HCT116 (cell line): ENCODE data around the gene IGSF9. TPM values are rescaled to one million over a fixed set of nuclear protein-coding genes. Genes with fewer than 3 reads are reported as not detected.

ENCODE experiments used
- ATAC-seq: fragments of 200-7000 bp; cut with Tn5 transposase; 2 replicates; pipeline ENCODE4 v1.9.1; 2020; ENCODE audit warnings: mild to moderate bottlenecking, moderate library complexity
- BruUV-seq: library from RNA; stranded (reverse); fragments of 400-500 nt; replicated peaks from 2 replicates; lab custom pipeline; 2021; lab: Mats Ljungman, UMichigan
- CTCF ChIA-PET: fragments of 300-600 bp; sonication (Branson Sonifier 250); formaldehyde crosslinking; loops from one replicate; lab custom pipeline; 2021; ENCODE audit warnings: antibody characterized with exemption; lab: Charles Lee
- POLR2A ChIA-PET: fragments of 300-600, 350-600 bp; sonication (Branson Sonifier 250); formaldehyde crosslinking; loops from one replicate; lab custom pipeline; 2021; ENCODE audit warnings: antibody characterized with exemption; lab: Charles Lee
- RAD21 ChIA-PET, 2 experiments: fragments of 300-600 bp; sonication (Branson Sonifier 250); formaldehyde crosslinking; loops; one replicate each; lab custom pipeline; 2023; ENCODE audit warnings: low total read pairs in 2 of 2; ENCODE audit not compliant: uncharacterized antibody in 2 of 2, unreplicated experiment in 2 of 2, low non-redundant PET in 1 of 2; lab: Charles Lee
- DNase-seq: peaks from one replicate; pipeline ENCODE4 v3.0.0-alpha.2; 2010; ENCODE audit warnings: low read depth, low spot score
- H2AFZ ChIP-seq: fragments of 200-600 bp; shearing (Covaris generic), sonication (generic); 2 replicates; pipeline ENCODE4 v1.6.1; 2017; ENCODE audit warnings: low read depth, mixed run types, mixed read lengths, antibody characterized with exemption, low read length; ENCODE audit not compliant: poor library complexity, severe bottlenecking
- H3K27ac ChIP-seq: 2 replicates; pipeline ENCODE4 v1.5.1; 2012; ENCODE audit warnings: low read depth, low read length
- H3K27me3 ChIP-seq: fragments of 200-600 bp; sonication (generic); 2 replicates; pipeline ENCODE4 v1.6.1; 2016; ENCODE audit warnings: mixed run types, low read length, mixed read lengths; ENCODE audit not compliant: insufficient read depth
- H3K36me3 ChIP-seq, 2 experiments: fragments of 200-500 bp in 1 of 2; fragments of 200-600 bp in 1 of 2; sonication (Bioruptor generic) in 1 of 2; sonication (generic) in 1 of 2; 2 replicates each; pipeline versions ENCODE4 v1.5.1 to v1.6.1; 2014 to 2016; ENCODE audit warnings: low read length in 2 of 2, inconsistent platforms in 1 of 2, mixed read lengths in 1 of 2, mixed run types in 1 of 2; ENCODE audit not compliant: insufficient read depth in 2 of 2, control insufficient read depth in 1 of 2
- H3K4me1 ChIP-seq, 2 experiments: fragments of 200-600 bp in 1 of 2; sonication (generic) in 1 of 2; 2 replicates each; pipeline versions ENCODE4 v1.5.1 to v1.6.1; 2012 to 2017; ENCODE audit warnings: low read length in 2 of 2, inconsistent platforms in 1 of 2, mild to moderate bottlenecking in 1 of 2, mixed read lengths in 1 of 2, mixed run types in 1 of 2, moderate library complexity in 1 of 2; ENCODE audit not compliant: insufficient read depth in 2 of 2, control insufficient read depth in 1 of 2
- H3K4me2 ChIP-seq: fragments of 200-600 bp; sonication (generic); 2 replicates; pipeline ENCODE4 v1.6.1; 2017; ENCODE audit warnings: mixed run types, low read length, mixed read lengths
- H3K4me3 ChIP-seq, 2 experiments: fragments of 200-600 bp in 1 of 2; sonication (generic) in 1 of 2; replicated peaks in 1 of 2; 2 replicates each; pipeline ENCODE4 v1.5.1; 2011 to 2016; ENCODE audit warnings: low read length in 2 of 2, control low read depth in 1 of 2, low read depth in 1 of 2, mild to moderate bottlenecking in 1 of 2, mixed read lengths in 1 of 2, mixed run types in 1 of 2
- H3K79me2 ChIP-seq: fragments of 200-600 bp; sonication (generic); 2 replicates; pipeline ENCODE4 v1.6.1; 2017; ENCODE audit warnings: mild to moderate bottlenecking, mixed run types, low read length, moderate library complexity, mixed read lengths; ENCODE audit not compliant: insufficient read depth
- H3K9ac ChIP-seq: fragments of 200-600 bp; sonication (generic); 2 replicates; pipeline ENCODE4 v1.6.1; 2016; ENCODE audit warnings: low read length, mixed read lengths
- H3K9me2 ChIP-seq: fragments of 200-600 bp; sonication (generic), shearing (Covaris generic); 2 replicates; pipeline ENCODE4 v1.6.1; 2017; ENCODE audit warnings: mixed run types, mild to moderate bottlenecking, moderate library complexity; ENCODE audit not compliant: insufficient read depth
- H3K9me3 ChIP-seq, 2 experiments: fragments of 200-500 bp in 1 of 2; fragments of 200-600 bp in 1 of 2; sonication (Bioruptor generic) in 1 of 2; sonication (generic) in 1 of 2; 2 replicates each; pipeline ENCODE4 v1.6.1; 2014 to 2017; ENCODE audit warnings: low read length in 2 of 2, mixed read lengths in 2 of 2, inconsistent platforms in 1 of 2, low read depth in 1 of 2, mild to moderate bottlenecking in 1 of 2, mixed run types in 1 of 2, moderate library complexity in 1 of 2; ENCODE audit not compliant: control insufficient read depth in 1 of 2, insufficient read depth in 1 of 2
- H4K20me1 ChIP-seq: fragments of 200-600 bp; sonication (generic), shearing (Covaris generic); 2 replicates; pipeline ENCODE4 v1.6.1; 2017; ENCODE audit warnings: mixed run types, mild to moderate bottlenecking, moderate library complexity; ENCODE audit not compliant: insufficient read depth
- CBX3 ChIP-seq: IDR thresholded peaks from 2 replicates; pipeline ENCODE4 v1.6.1; 2012; ENCODE audit warnings: low read depth
- CTCF ChIP-seq, 3 experiments: fragments of 200-600 bp in 1 of 3; sonication (generic) in 1 of 3; IDR thresholded peaks in 2 of 3; conservative IDR thresholded peaks in 1 of 3; 2 replicates each; pipeline ENCODE4 v1.5.1; 2012 to 2017; ENCODE audit warnings: low read depth in 2 of 3, low read length in 2 of 3, antibody characterized with exemption in 1 of 3, borderline replicate concordance in 1 of 3, control low read depth in 1 of 3, mild to moderate bottlenecking in 1 of 3, mixed read lengths in 1 of 3, mixed run types in 1 of 3, moderate library complexity in 1 of 3; ENCODE audit not compliant: insufficient read depth in 1 of 3
- EZH2 ChIP-seq: fragments of 200-600 bp; sonication (generic); IDR thresholded peaks from 2 replicates; pipeline ENCODE4 v1.6.1; 2017; ENCODE audit warnings: antibody characterized with exemption, mixed run types
- EZH2phosphoT487 ChIP-seq: fragments of 200-600 bp; IDR thresholded peaks from 2 replicates; pipeline ENCODE4 v1.6.1; 2018; ENCODE audit warnings: antibody characterized with exemption, borderline replicate concordance
- FOSL1 ChIP-seq: IDR thresholded peaks from 2 replicates; pipeline ENCODE4 v1.6.1; 2012; ENCODE audit warnings: low read depth
- JUND ChIP-seq: IDR thresholded peaks from 2 replicates; pipeline ENCODE4 v1.6.1; 2012
- SIN3A ChIP-seq: IDR thresholded peaks from 2 replicates; pipeline ENCODE4 v1.6.1; 2012; ENCODE audit warnings: low read depth
- TCF7L2 ChIP-seq: IDR thresholded peaks from 2 replicates; pipeline ENCODE4 v1.7.0; 2011; ENCODE audit warnings: borderline replicate concordance, inconsistent platforms; ENCODE audit not compliant: insufficient read depth, insufficient read length; ENCODE audit errors: extremely low read depth
- YY1 ChIP-seq: IDR thresholded peaks from 2 replicates; pipeline ENCODE4 v1.6.1; 2011; ENCODE audit warnings: low read length, low read depth, moderate library complexity, mild to moderate bottlenecking; ENCODE audit not compliant: insufficient replicate concordance; ENCODE audit errors: extremely low read depth
- ZBTB33 ChIP-seq: IDR thresholded peaks from 2 replicates; pipeline ENCODE4 v1.6.1; 2011; ENCODE audit warnings: mild to moderate bottlenecking, low read length, moderate library complexity; ENCODE audit not compliant: insufficient replicate concordance; ENCODE audit errors: extremely low read depth
- intact Hi-C: fragments of 100-400 bp; cut with micrococcal nuclease; formaldehyde crosslinking; loops from 2 replicates; pipeline ENCODE4 v1.10.0; 2022
- total RNA-seq: library from RNA; stranded (reverse); gene quantifications from one replicate; pipeline ENCODE4 v1.2.1, GENCODE V29; 2021; ENCODE audit not compliant: unreplicated experiment

Gene IGSF9
- total RNA-seq, 1 experiment from 2014 or later = 10.3 TPM

GRCh38 chr1:159962176-159962575 lies 16.8 kb upstream of the IGSF9 start:
- H3K4me2 ChIP-seq = no peak overlapping the region
- ChIA-PET POLR2A (no interaction called here), CTCF (no interaction called here), RAD21 (no interaction called here)
- BruUV-seq = no TSS peak
- H3K27me3 ChIP-seq = no peaks in the 10 kb centered on the region
- H4K20me1 ChIP-seq = no peaks in the 10 kb centered on the region
- no peak for ATAC-seq
- intact Hi-C loops = no loop called here
- peaks cover 6 to 24% of the 10 kb centered on the region in 2 experiments; a peak in 3 of 4 replicates for H3K4me1 ChIP-seq
- no peak overlapping the region for H2AFZ ChIP-seq
- H3K9ac ChIP-seq = no peak overlapping the region
- H3K36me3 ChIP-seq = no peaks in the 10 kb centered on the region
- no peak overlapping the region for H3K4me3 ChIP-seq
- no peak overlapping the region for H3K27ac ChIP-seq
- H3K79me2 ChIP-seq = no peaks in the 10 kb centered on the region
- H3K9me3 ChIP-seq = no peaks in the 10 kb centered on the region; a peak in 1 of 4 replicates
- no peaks in the 10 kb centered on the region for H3K9me2 ChIP-seq
- no peak for DNase-seq
- no peak for TF ChIP-seq YY1
- no peak for TF ChIP-seq CBX3
- TF ChIP-seq JUND = no peak
- no peak for TF ChIP-seq FOSL1
- TF ChIP-seq TCF7L2 = no peak
- no peak for TF ChIP-seq EZH2
- no peak for TF ChIP-seq CTCF (IDR thresholded peaks at IDR 0.05 in 2 of 3, conservative IDR thresholded peaks at IDR 0.05 in 1 of 3; ENCODE audit: borderline replicate concordance in 1 of 3, insufficient read depth in 1 of 3, low read depth in 2 of 3, low read length in 2 of 3)
- no peak for TF ChIP-seq ZBTB33
- TF ChIP-seq SIN3A = no peak
- no peak for TF ChIP-seq EZH2phosphoT487
